Astrocyte (in vitro differentiated cells and primary cell): ENCODE results near the gene IMMP2L. TPM values are rescaled to one million over a fixed set of nuclear protein-coding genes. Genes with fewer than 3 reads are reported as not detected.

Experiments
- DNase-seq: peaks from one replicate; pipeline ENCODE4 v3.0.0-alpha.2; 2010; ENCODE audit warnings: low read depth
- FAIRE-seq: peaks from 2 replicates; lab custom pipeline; 2011; peaks lifted over from hg19 to GRCh38; lab: Jason Lieb, UNC
- H2AFZ ChIP-seq: 2 replicates; pipeline ENCODE4 v1.6.0; 2012; ENCODE audit warnings: low read depth, low read length, inconsistent platforms
- H3K27ac ChIP-seq: 2 replicates; pipeline ENCODE4 v1.5.1; 2011; ENCODE audit warnings: low read depth, low read length, inconsistent platforms
- H3K27me3 ChIP-seq: 2 replicates; pipeline ENCODE4 v1.6.0; 2011; ENCODE audit warnings: low read length, inconsistent platforms; ENCODE audit not compliant: insufficient read depth
- H3K36me3 ChIP-seq: 2 replicates; pipeline ENCODE4 v1.5.1; 2011; ENCODE audit warnings: low read length, inconsistent platforms; ENCODE audit not compliant: insufficient read depth
- H3K4me1 ChIP-seq: 2 replicates; pipeline ENCODE4 v1.5.1; 2011; ENCODE audit warnings: low read length, inconsistent platforms; ENCODE audit not compliant: insufficient read depth
- H3K4me2 ChIP-seq: 2 replicates; pipeline ENCODE4 v1.6.0; 2012; ENCODE audit warnings: low read length, inconsistent platforms
- H3K4me3 ChIP-seq: 2 replicates; pipeline ENCODE4 v1.5.1; 2011; ENCODE audit warnings: low read depth, mild to moderate bottlenecking, low read length, inconsistent platforms; ENCODE audit not compliant: insufficient read depth
- H3K79me2 ChIP-seq: 2 replicates; pipeline ENCODE4 v1.6.0; 2012; ENCODE audit warnings: mild to moderate bottlenecking, low read length, inconsistent platforms; ENCODE audit not compliant: insufficient read depth
- H3K9ac ChIP-seq: 2 replicates; pipeline ENCODE4 v1.6.0; 2012; ENCODE audit warnings: mild to moderate bottlenecking, low read length, inconsistent platforms
- H3K9me3 ChIP-seq: 2 replicates; pipeline ENCODE4 v1.5.1; 2012; ENCODE audit warnings: low read depth, mild to moderate bottlenecking, low read length, inconsistent platforms; ENCODE audit not compliant: insufficient read depth
- H4K20me1 ChIP-seq: 2 replicates; pipeline ENCODE4 v1.6.0; 2012; ENCODE audit warnings: low read length, inconsistent platforms; ENCODE audit not compliant: insufficient read depth
- H3K27ac Mint-ChIP-seq: one replicate; pipeline ENCODE4 v1.8.0; 2021; ENCODE audit warnings: mild to moderate bottlenecking, mixed read lengths; ENCODE audit not compliant: unreplicated experiment
- H3K27me3 Mint-ChIP-seq: one replicate; pipeline ENCODE4 v1.8.0; 2021; ENCODE audit warnings: low read depth, mixed read lengths; ENCODE audit not compliant: unreplicated experiment
- H3K36me3 Mint-ChIP-seq: one replicate; pipeline ENCODE4 v1.8.0; 2021; ENCODE audit warnings: low read depth, mixed read lengths; ENCODE audit not compliant: unreplicated experiment
- H3K4me1 Mint-ChIP-seq: one replicate; pipeline ENCODE4 v1.8.0; 2021; ENCODE audit warnings: low read depth, mixed read lengths; ENCODE audit not compliant: unreplicated experiment
- H3K4me3 Mint-ChIP-seq: one replicate; pipeline ENCODE4 v1.8.0; 2021; ENCODE audit warnings: mild to moderate bottlenecking, moderate library complexity, mixed read lengths; ENCODE audit not compliant: unreplicated experiment
- H3K9me3 Mint-ChIP-seq: one replicate; pipeline ENCODE4 v1.8.0; 2021; ENCODE audit warnings: mild to moderate bottlenecking, mixed read lengths; ENCODE audit not compliant: unreplicated experiment
- EZH2 ChIP-seq: IDR thresholded peaks from 2 replicates; pipeline ENCODE4 v1.6.1; 2012; ENCODE audit warnings: mild to moderate bottlenecking, low read length, inconsistent platforms; ENCODE audit not compliant: insufficient read depth
- total RNA-seq: library from RNA; stranded (reverse); gene quantifications from 2 replicates; pipeline ENCODE4 v1.2.1, GENCODE V29; 2021
- TF ChIP-seq, protein P1 (sequence below): IDR thresholded peaks from 2 replicates; pipeline ENCODE4 v1.5.1; 2011; ENCODE audit warnings: low read depth, mild to moderate bottlenecking, inconsistent platforms, low read length, moderate library complexity; ENCODE audit not compliant: insufficient read depth

Gene IMMP2L
- total RNA-seq, 1 donor from 2014 or later: 13.8 TPM

DNA sequence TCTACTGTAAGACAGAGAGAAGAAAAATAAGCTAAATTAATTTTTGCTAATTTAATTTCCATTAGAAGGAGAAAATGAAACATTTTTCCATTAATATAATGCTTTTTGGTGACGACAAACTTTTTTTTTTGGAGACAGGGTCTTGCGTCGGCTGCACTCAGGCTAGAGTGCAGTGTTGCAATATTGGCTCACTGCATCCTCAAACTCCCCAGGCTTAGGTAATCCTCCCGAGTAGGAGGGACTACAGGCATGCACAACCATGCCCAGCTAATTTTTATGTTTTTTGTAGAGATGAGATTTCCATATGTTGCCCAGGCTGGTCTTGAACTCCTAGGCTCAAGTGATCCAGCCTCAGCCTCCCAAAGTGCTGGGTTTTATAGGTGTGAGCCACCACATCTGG lies 701.1 kb downstream of the IMMP2L start:
- H3K36me3 Mint-ChIP-seq: no peaks in the 10 kb centered on the region
- no peaks in the 10 kb centered on the region for H3K9me3 ChIP-seq
- no peaks in the 10 kb centered on the region for H3K79me2 ChIP-seq
- no peak overlapping the region for H3K9ac ChIP-seq
- no peaks in the 10 kb centered on the region for H3K27me3 Mint-ChIP-seq
- no peaks in the 10 kb centered on the region for H3K27me3 ChIP-seq
- TF ChIP-seq, protein P1, sequence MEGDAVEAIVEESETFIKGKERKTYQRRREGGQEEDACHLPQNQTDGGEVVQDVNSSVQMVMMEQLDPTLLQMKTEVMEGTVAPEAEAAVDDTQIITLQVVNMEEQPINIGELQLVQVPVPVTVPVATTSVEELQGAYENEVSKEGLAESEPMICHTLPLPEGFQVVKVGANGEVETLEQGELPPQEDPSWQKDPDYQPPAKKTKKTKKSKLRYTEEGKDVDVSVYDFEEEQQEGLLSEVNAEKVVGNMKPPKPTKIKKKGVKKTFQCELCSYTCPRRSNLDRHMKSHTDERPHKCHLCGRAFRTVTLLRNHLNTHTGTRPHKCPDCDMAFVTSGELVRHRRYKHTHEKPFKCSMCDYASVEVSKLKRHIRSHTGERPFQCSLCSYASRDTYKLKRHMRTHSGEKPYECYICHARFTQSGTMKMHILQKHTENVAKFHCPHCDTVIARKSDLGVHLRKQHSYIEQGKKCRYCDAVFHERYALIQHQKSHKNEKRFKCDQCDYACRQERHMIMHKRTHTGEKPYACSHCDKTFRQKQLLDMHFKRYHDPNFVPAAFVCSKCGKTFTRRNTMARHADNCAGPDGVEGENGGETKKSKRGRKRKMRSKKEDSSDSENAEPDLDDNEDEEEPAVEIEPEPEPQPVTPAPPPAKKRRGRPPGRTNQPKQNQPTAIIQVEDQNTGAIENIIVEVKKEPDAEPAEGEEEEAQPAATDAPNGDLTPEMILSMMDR: no peak
- TF ChIP-seq EZH2: no peak
- H3K9me3 Mint-ChIP-seq: no peaks in the 10 kb centered on the region
- H3K4me3 Mint-ChIP-seq: no peak overlapping the region
- FAIRE-seq (no peak), DNase-seq (no peak)
- no peaks in the 10 kb centered on the region for H3K4me1 ChIP-seq
- no peak overlapping the region for H3K4me3 ChIP-seq
- H3K4me2 ChIP-seq: no peak overlapping the region
- H3K27ac Mint-ChIP-seq: no peak overlapping the region
- peaks cover 5% of the 10 kb centered on the region for H3K4me1 Mint-ChIP-seq
- no peaks in the 10 kb centered on the region for H3K36me3 ChIP-seq
- no peak overlapping the region for H3K27ac ChIP-seq
- H4K20me1 ChIP-seq: no peaks in the 10 kb centered on the region
- no peak overlapping the region for H2AFZ ChIP-seq

DNA sequence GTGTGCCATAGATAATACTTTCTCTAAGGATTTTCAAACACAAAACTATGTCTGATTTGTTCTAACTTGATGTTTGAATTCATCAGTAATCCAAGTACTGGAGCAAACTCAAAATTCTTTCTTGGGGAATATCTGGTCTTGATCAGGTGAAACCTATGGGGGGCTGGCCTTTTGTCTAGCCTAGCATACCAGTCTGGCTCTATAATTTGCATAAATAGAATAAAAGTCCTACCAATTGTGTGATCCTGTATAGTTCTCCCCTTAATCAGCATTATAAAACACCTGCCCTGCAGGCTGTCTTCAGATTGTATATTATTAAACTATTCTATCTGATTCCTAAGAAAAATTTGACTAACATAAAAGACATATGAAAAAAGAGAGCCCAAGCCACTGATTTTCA lies 705.2 kb downstream of the IMMP2L start:
- TF ChIP-seq, protein P1: no peak
- no peak for TF ChIP-seq EZH2
- Mint-ChIP-seq H3K9me3 (no peaks in the 10 kb centered on the region), H3K27ac (peak overlapping the region; percentile 14), H3K4me3 (no peak overlapping the region), H3K27me3 (no peaks in the 10 kb centered on the region), H3K36me3 (no peaks in the 10 kb centered on the region), H3K4me1 (peaks cover 5% of the 10 kb centered on the region)
- Histone ChIP-seq H3K4me1 (no peaks in the 10 kb centered on the region), H3K9me3 (no peaks in the 10 kb centered on the region), H3K27me3 (no peaks in the 10 kb centered on the region), H3K4me3 (no peak overlapping the region), H3K4me2 (no peak overlapping the region), H3K36me3 (no peaks in the 10 kb centered on the region), H3K27ac (no peak overlapping the region), H4K20me1 (no peaks in the 10 kb centered on the region), H2AFZ (no peak overlapping the region), H3K9ac (no peak overlapping the region), H3K79me2 (no peaks in the 10 kb centered on the region)
- FAIRE-seq (no peak), DNase-seq (no peak)

DNA sequence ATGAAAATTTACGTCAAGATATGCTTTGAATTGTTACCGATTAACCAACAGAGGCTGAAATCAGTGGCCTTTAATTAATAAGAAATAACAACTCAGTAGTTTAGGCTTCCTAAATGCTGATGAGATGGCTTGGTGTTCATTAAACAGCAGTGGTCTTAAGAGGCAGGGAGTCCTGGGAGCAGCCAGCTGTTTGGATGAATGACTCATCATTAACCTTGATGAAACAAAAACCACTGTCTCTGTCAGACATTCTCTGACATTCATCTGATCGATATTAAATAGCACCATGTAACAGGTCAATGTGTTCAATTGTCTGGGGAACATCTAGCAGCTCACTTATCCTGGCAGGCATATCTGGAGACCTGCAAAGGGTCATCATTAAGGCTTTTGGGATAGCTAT lies 705.6 kb downstream of the IMMP2L start:
- Histone ChIP-seq H4K20me1 (no peaks in the 10 kb centered on the region), H2AFZ (no peak overlapping the region), H3K4me3 (no peak overlapping the region), H3K9me3 (no peaks in the 10 kb centered on the region), H3K4me2 (no peak overlapping the region), H3K9ac (no peak overlapping the region), H3K27me3 (no peaks in the 10 kb centered on the region), H3K36me3 (no peaks in the 10 kb centered on the region), H3K27ac (no peak overlapping the region), H3K79me2 (no peaks in the 10 kb centered on the region), H3K4me1 (no peaks in the 10 kb centered on the region)
- Mint-ChIP-seq H3K4me1 (peaks cover 5% of the 10 kb centered on the region), H3K4me3 (no peak overlapping the region), H3K9me3 (no peaks in the 10 kb centered on the region), H3K27me3 (no peaks in the 10 kb centered on the region), H3K36me3 (no peaks in the 10 kb centered on the region), H3K27ac (peak overlapping the region; percentile 14)
- TF ChIP-seq EZH2: no peak
- TF ChIP-seq, protein P1: no peak
- no peak for DNase-seq
- no peak for FAIRE-seq
